ENCODE measurements around the gene GSDMA.

- TF ChIP-seq CTCF (IDR thresholded peaks at IDR 0.05 in 4 of 5, conservative IDR thresholded peaks at IDR 0.05 in 1 of 5) (no peak), POLR2A (IDR thresholded peaks at IDR 0.05) (no peak)
Observed at GRCh38 chr17:39988206-39988810, 25.5 kb downstream of the GSDMA start.
